Keratinocyte (primary cell): ENCODE measurements around the gene DIP2B. TPM values are rescaled to one million over a fixed set of nuclear protein-coding genes. Genes with fewer than 3 reads are reported as not detected.

Experiments
- DNase-seq: peaks from one replicate; pipeline ENCODE4 v3.0.0-alpha.2; 2011; ENCODE audit warnings: low read depth, missing footprints, low spot score
- FAIRE-seq: peaks from 2 replicates; lab custom pipeline; 2011; peaks lifted over from hg19 to GRCh38; lab: Jason Lieb, UNC
- H2AFZ ChIP-seq: 2 replicates; pipeline ENCODE4 v1.6.0; 2012; ENCODE audit warnings: low read length, control low read depth, inconsistent platforms; ENCODE audit not compliant: control insufficient read depth
- H3K27ac ChIP-seq: 2 replicates; pipeline ENCODE4 v1.5.1; 2011; ENCODE audit warnings: low read length; ENCODE audit not compliant: control insufficient read depth, insufficient read depth
- H3K27me3 ChIP-seq: 3 replicates; pipeline ENCODE4 v1.6.0; 2011; ENCODE audit warnings: low read length; ENCODE audit not compliant: control insufficient read depth, insufficient read depth; ENCODE audit errors: extremely low read depth
- H3K36me3 ChIP-seq, 2 experiments: 2 replicates in 1 of 2; 3 replicates in 1 of 2; pipeline ENCODE4 v1.5.1; 2011; ENCODE audit warnings: low read length in 2 of 2, mild to moderate bottlenecking in 1 of 2; ENCODE audit not compliant: control insufficient read depth in 2 of 2, insufficient read depth in 2 of 2; ENCODE audit errors: extremely low read depth in 1 of 2
- H3K4me1 ChIP-seq: 3 replicates; pipeline ENCODE4 v1.5.1; 2011; ENCODE audit warnings: low read length; ENCODE audit not compliant: control insufficient read depth, insufficient read depth; ENCODE audit errors: extremely low read depth
- H3K4me2 ChIP-seq: 3 replicates; pipeline ENCODE4 v1.6.0; 2011; ENCODE audit warnings: low read depth, low read length; ENCODE audit not compliant: control insufficient read depth, insufficient read depth; ENCODE audit errors: extremely low read depth
- H3K4me3 ChIP-seq, 3 experiments: fragments of 200-600 bp in 1 of 3; sonication (generic) in 1 of 3; 2 replicates in 2 of 3; 3 replicates in 1 of 3; pipeline ENCODE4 v1.5.1; 2011 to 2016; ENCODE audit warnings: low read length in 3 of 3, mild to moderate bottlenecking in 3 of 3, control low read depth in 2 of 3, inconsistent platforms in 1 of 3, low read depth in 1 of 3, mixed read lengths in 1 of 3, mixed run types in 1 of 3, moderate library complexity in 1 of 3; ENCODE audit not compliant: control insufficient read depth in 2 of 3, insufficient read depth in 2 of 3; ENCODE audit errors: extremely low read depth in 1 of 3
- H3K79me2 ChIP-seq: 2 replicates; pipeline ENCODE4 v1.6.0; 2012; ENCODE audit warnings: low read length; ENCODE audit not compliant: control insufficient read depth, insufficient read depth
- H3K9ac ChIP-seq: 3 replicates; pipeline ENCODE4 v1.6.0; 2011; ENCODE audit warnings: low read length; ENCODE audit not compliant: control insufficient read depth, insufficient read depth; ENCODE audit errors: extremely low read depth
- H3K9me1 ChIP-seq: 3 replicates; pipeline ENCODE4 v1.6.0; 2011; ENCODE audit warnings: low read length; ENCODE audit not compliant: control insufficient read depth, insufficient read depth; ENCODE audit errors: extremely low read depth
- H3K9me3 ChIP-seq: 2 replicates; pipeline ENCODE4 v1.5.1; 2012; ENCODE audit warnings: low read depth, low read length; ENCODE audit not compliant: control insufficient read depth
- H4K20me1 ChIP-seq: 3 replicates; pipeline ENCODE4 v1.6.0; 2011; ENCODE audit warnings: low read length; ENCODE audit not compliant: control insufficient read depth, insufficient read depth; ENCODE audit errors: extremely low read depth
- CTCF ChIP-seq, 3 experiments: IDR thresholded peaks in 1 of 3; conservative IDR thresholded peaks in 1 of 3; optimal IDR thresholded peaks in 1 of 3; 2 replicates in 2 of 3; 3 replicates in 1 of 3; pipeline versions ENCODE3 to v1.5.1; 2011; ENCODE audit warnings: low read length in 3 of 3, mild to moderate bottlenecking in 3 of 3, moderate library complexity in 2 of 3, control low read depth in 1 of 3, inconsistent platforms in 1 of 3; ENCODE audit not compliant: insufficient read depth in 2 of 3; ENCODE audit errors: extremely low read depth in 1 of 3
- EZH2 ChIP-seq: IDR thresholded peaks from one replicate; pipeline ENCODE4 v1.6.1; 2012; ENCODE audit warnings: inconsistent platforms, mild to moderate bottlenecking, low read length, moderate library complexity
- dilution Hi-C: fragments of 300-500 bp; cut with MboI; formaldehyde crosslinking; loops from one replicate; pipeline ENCODE4 v1.7.0; 2020; ENCODE audit warnings: low sequenced_read_pairs; ENCODE audit not compliant: extremely low pct_ligation_motif_present
- polyA plus RNA-seq, 5 experiments: library from polyadenylated mRNA; depleted of rRNA in 3 of 5; stranded (reverse) in 3 of 5; stranded (forward) in 1 of 5; unstranded in 1 of 5; fragments of >200 nt; gene quantifications; 1 replicate in 1 of 5; 2 replicates in 3 of 5; 3 replicates in 1 of 5; pipeline versions ENCODE4 v1.2.1 to v1.2.3, GENCODE V29; 2011 to 2012; ENCODE audit warnings: missing spikeins in 2 of 5, low read depth in 1 of 5, low replicate concordance in 1 of 5

The DIP2B gene
- polyA plus RNA-seq, 1 donor (not counting 4 experiments of a cell fraction or from before 2014, with no cell fraction given) = 30.2 TPM

DNA sequence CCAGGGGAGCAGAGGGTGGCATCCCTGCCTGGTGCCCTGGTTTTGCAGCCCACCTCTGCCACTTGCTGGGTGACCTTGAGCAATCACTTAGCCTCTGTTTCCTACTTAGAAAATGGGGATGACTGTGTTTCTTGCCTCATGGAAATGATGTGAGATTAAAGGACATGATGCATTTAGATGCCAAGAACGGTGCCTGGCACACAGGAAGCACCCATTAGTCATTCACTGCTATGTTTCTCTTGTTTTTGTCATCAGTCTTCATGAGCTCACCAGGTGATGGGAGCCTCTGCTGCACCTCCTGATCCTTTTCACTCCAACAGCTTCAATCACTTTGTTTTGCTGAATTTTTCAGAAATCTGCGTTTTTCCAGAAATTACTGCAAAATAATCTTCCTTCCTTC is 235.5 kb downstream of the DIP2B start:
- H2AFZ ChIP-seq = no peak overlapping the region
- H4K20me1 ChIP-seq = no peaks in the 10 kb centered on the region
- H3K9ac ChIP-seq = no peak overlapping the region
- no peak for DNase-seq
- H3K4me2 ChIP-seq = no peak overlapping the region
- TF ChIP-seq EZH2 = no peak
- no peak for TF ChIP-seq CTCF (optimal IDR thresholded peaks at IDR 0.05 in 1 of 3, IDR thresholded peaks at IDR 0.05 in 1 of 3, conservative IDR thresholded peaks at IDR 0.05 in 1 of 3; ENCODE audit: extremely low read depth in 1 of 3, insufficient read depth in 2 of 3, low read length in 3 of 3)
- no peak overlapping the region for H3K4me3 ChIP-seq
- dilution Hi-C loops = no loop called here
- no peaks in the 10 kb centered on the region for H3K4me1 ChIP-seq
- H3K36me3 ChIP-seq = peaks cover 34 to 36% of the 10 kb centered on the region in 2 experiments
- no peaks in the 10 kb centered on the region for H3K79me2 ChIP-seq
- H3K27me3 ChIP-seq = no peaks in the 10 kb centered on the region
- H3K27ac ChIP-seq = no peak overlapping the region
- no peaks in the 10 kb centered on the region for H3K9me1 ChIP-seq
- no peaks in the 10 kb centered on the region for H3K9me3 ChIP-seq
- no peak for FAIRE-seq

DNA sequence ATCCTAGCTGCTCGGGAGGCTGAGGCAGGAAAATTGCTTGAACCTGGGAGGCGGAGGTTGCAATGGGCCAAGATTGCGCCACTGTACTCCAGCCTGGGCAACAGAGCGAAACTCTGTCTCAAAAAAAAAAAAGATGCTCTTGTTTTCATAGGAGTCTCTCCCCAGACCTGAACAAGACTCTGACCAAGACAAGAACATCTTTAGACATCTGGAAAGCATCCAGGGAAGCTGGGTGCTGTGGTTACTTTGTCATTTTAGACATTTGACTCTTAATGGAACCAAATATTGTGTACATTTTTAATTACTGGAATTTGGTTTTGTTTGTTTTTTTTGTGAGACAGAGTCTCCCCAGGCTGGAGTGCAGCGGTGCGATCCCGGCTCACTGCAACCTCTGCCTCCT is 238.0 kb downstream of the DIP2B start:
- no peaks in the 10 kb centered on the region for H3K79me2 ChIP-seq
- H3K9ac ChIP-seq = no peak overlapping the region
- H3K9me3 ChIP-seq = no peaks in the 10 kb centered on the region
- no peaks in the 10 kb centered on the region for H3K9me1 ChIP-seq
- FAIRE-seq = no peak
- no peak overlapping the region for H3K4me3 ChIP-seq
- no peaks in the 10 kb centered on the region for H3K27me3 ChIP-seq
- dilution Hi-C loops = no loop called here
- no peak for TF ChIP-seq EZH2
- TF ChIP-seq CTCF (optimal IDR thresholded peaks at IDR 0.05 in 1 of 3, IDR thresholded peaks at IDR 0.05 in 1 of 3, conservative IDR thresholded peaks at IDR 0.05 in 1 of 3; ENCODE audit: extremely low read depth in 1 of 3, insufficient read depth in 2 of 3, low read length in 3 of 3) = no peak
- H4K20me1 ChIP-seq = no peaks in the 10 kb centered on the region
- peaks cover 35 to 43% of the 10 kb centered on the region in 2 experiments for H3K36me3 ChIP-seq
- H3K4me2 ChIP-seq = no peak overlapping the region
- H3K27ac ChIP-seq = no peak overlapping the region
- no peak overlapping the region for H2AFZ ChIP-seq
- H3K4me1 ChIP-seq = no peaks in the 10 kb centered on the region
- no peak for DNase-seq
